Stimulated activated memory B cell treated with anti-CD40 and anti-IgM and Interleukin-4, amounts not matched to agents 10 μg/mL and 1 μg/mL and 100 μg/mL, for 72 hours (primary cell): ENCODE data around the gene PHF2.
A peak's percentile ranks its signal among the peaks of the same experiment; 100 is the strongest.

Source experiments
- ATAC-seq: fragments of 150-1000 bp; cut with Tn5 transposase; 2 replicates; pipeline ENCODE4 v1.10.0; 2021
- H3K27ac Mint-ChIP-seq: one replicate; pipeline ENCODE4 v1.8.0; 2022; ENCODE audit warnings: mild to moderate bottlenecking, mixed read lengths
- H3K27me3 Mint-ChIP-seq: one replicate; pipeline ENCODE4 v1.8.0; 2022; ENCODE audit warnings: mixed read lengths
- H3K36me3 Mint-ChIP-seq: one replicate; pipeline ENCODE4 v1.8.0; 2022; ENCODE audit warnings: mixed read lengths
- H3K4me1 Mint-ChIP-seq: one replicate; pipeline ENCODE4 v1.8.0; 2022; ENCODE audit warnings: mixed read lengths
- H3K4me3 Mint-ChIP-seq: one replicate; pipeline ENCODE4 v1.8.0; 2022; ENCODE audit warnings: mild to moderate bottlenecking, moderate library complexity, mixed read lengths
- H3K9me3 Mint-ChIP-seq: one replicate; pipeline ENCODE4 v1.8.0; 2022; ENCODE audit warnings: mixed read lengths

PHF2 gene

GRCh38 chr9:93558503-93558902 is 17.9 kb upstream of the PHF2 start:
- Mint-ChIP-seq H3K27me3 (no peaks in the 10 kb centered on the region), H3K27ac (peak overlapping the region; percentile 52), H3K4me1 (no peaks in the 10 kb centered on the region), H3K9me3 (no peaks in the 10 kb centered on the region), H3K4me3 (no peak overlapping the region), H3K36me3 (peaks cover 60% of the 10 kb centered on the region)
- no peak for ATAC-seq

GRCh38 chr9:93560991-93561390 is 15.4 kb upstream of the PHF2 start:
- no peak for ATAC-seq
- H3K27me3 Mint-ChIP-seq, result no peaks in the 10 kb centered on the region
- no peak overlapping the region for H3K27ac Mint-ChIP-seq
- H3K36me3 Mint-ChIP-seq, result peaks cover 72% of the 10 kb centered on the region
- H3K4me1 Mint-ChIP-seq, result peaks cover 15% of the 10 kb centered on the region
- no peaks in the 10 kb centered on the region for H3K9me3 Mint-ChIP-seq
- H3K4me3 Mint-ChIP-seq, result no peak overlapping the region

GRCh38 chr9:93562157-93562556 is 14.2 kb upstream of the PHF2 start:
- peaks cover 64% of the 10 kb centered on the region for H3K36me3 Mint-ChIP-seq
- H3K27ac Mint-ChIP-seq, result no peak overlapping the region
- H3K4me3 Mint-ChIP-seq, result no peak overlapping the region
- no peaks in the 10 kb centered on the region for H3K9me3 Mint-ChIP-seq
- H3K4me1 Mint-ChIP-seq, result peaks cover 24% of the 10 kb centered on the region
- H3K27me3 Mint-ChIP-seq, result no peaks in the 10 kb centered on the region
- no peak for ATAC-seq

GRCh38 chr9:93565089-93565488 is 11.3 kb upstream of the PHF2 start:
- H3K27me3 Mint-ChIP-seq, result no peaks in the 10 kb centered on the region
- H3K27ac Mint-ChIP-seq, result peak overlapping the region; percentile 35
- peaks cover 39% of the 10 kb centered on the region for H3K36me3 Mint-ChIP-seq
- peaks cover 40% of the 10 kb centered on the region for H3K4me1 Mint-ChIP-seq
- no peaks in the 10 kb centered on the region for H3K9me3 Mint-ChIP-seq
- no peak overlapping the region for H3K4me3 Mint-ChIP-seq
- ATAC-seq, result no peak

- peak overlapping the region; percentile 93 for H3K27ac Mint-ChIP-seq
Measured at GRCh38 chr9:93566408-93567270, 9.7 kb upstream of the PHF2 start.

GRCh38 chr9:93567271-93567959 is 9.0 kb upstream of the PHF2 start:
- Mint-ChIP-seq H3K4me3 (peak overlapping the region; percentile 91), H3K36me3 (peaks cover 37% of the 10 kb centered on the region), H3K27me3 (no peaks in the 10 kb centered on the region), H3K27ac (peak overlapping the region; percentile 93), H3K9me3 (no peaks in the 10 kb centered on the region), H3K4me1 (peaks cover 45% of the 10 kb centered on the region)
- no peak for ATAC-seq

More at GRCh38 chr9:93566408-93567270, 9.7 kb upstream of the PHF2 start:
- ATAC-seq, result peak; percentile 98
- Mint-ChIP-seq H3K4me3 (peak overlapping the region; percentile 91), H3K27me3 (no peaks in the 10 kb centered on the region), H3K4me1 (peaks cover 45% of the 10 kb centered on the region), H3K9me3 (no peaks in the 10 kb centered on the region), H3K36me3 (peaks cover 45% of the 10 kb centered on the region)

- peaks cover 45% of the 10 kb centered on the region for H3K4me1 Mint-ChIP-seq
- no peak overlapping the region for H3K27ac Mint-ChIP-seq
- H3K9me3 Mint-ChIP-seq, result no peaks in the 10 kb centered on the region
- no peak overlapping the region for H3K4me3 Mint-ChIP-seq
- peaks cover 30% of the 10 kb centered on the region for H3K36me3 Mint-ChIP-seq
- H3K27me3 Mint-ChIP-seq, result no peaks in the 10 kb centered on the region
- no peak for ATAC-seq
Measured at GRCh38 chr9:93568169-93568568, 8.2 kb upstream of the PHF2 start.

- no peak overlapping the region for H3K4me3 Mint-ChIP-seq
- no peaks in the 10 kb centered on the region for H3K27me3 Mint-ChIP-seq
- H3K27ac Mint-ChIP-seq, result no peak overlapping the region
- no peak for ATAC-seq
- H3K4me1 Mint-ChIP-seq, result peaks cover 44% of the 10 kb centered on the region
- peaks cover 15% of the 10 kb centered on the region for H3K36me3 Mint-ChIP-seq
- no peaks in the 10 kb centered on the region for H3K9me3 Mint-ChIP-seq
Measured at GRCh38 chr9:93569621-93570174, 6.7 kb upstream of the PHF2 start.

GRCh38 chr9:93572221-93572620 is 4.2 kb upstream of the PHF2 start:
- Mint-ChIP-seq H3K9me3 (no peaks in the 10 kb centered on the region), H3K27ac (no peak overlapping the region), H3K4me3 (no peak overlapping the region), H3K27me3 (no peaks in the 10 kb centered on the region), H3K4me1 (peaks cover 36% of the 10 kb centered on the region), H3K36me3 (peaks cover 7% of the 10 kb centered on the region)
- no peak for ATAC-seq

- no peaks in the 10 kb centered on the region for H3K9me3 Mint-ChIP-seq
- H3K4me3 Mint-ChIP-seq, result no peak overlapping the region
- no peaks in the 10 kb centered on the region for H3K27me3 Mint-ChIP-seq
- no peak overlapping the region for H3K27ac Mint-ChIP-seq
- no peak for ATAC-seq
- H3K4me1 Mint-ChIP-seq, result peaks cover 35% of the 10 kb centered on the region
- H3K36me3 Mint-ChIP-seq, result peaks cover 7% of the 10 kb centered on the region
Measured at GRCh38 chr9:93572636-93573515, 3.5 kb upstream of the PHF2 start.

GRCh38 chr9:93573516-93573828 is 2.9 kb upstream of the PHF2 start:
- Mint-ChIP-seq H3K36me3 (peaks cover 7% of the 10 kb centered on the region), H3K27ac (no peak overlapping the region), H3K9me3 (no peaks in the 10 kb centered on the region), H3K4me3 (no peak overlapping the region), H3K4me1 (peaks cover 41% of the 10 kb centered on the region), H3K27me3 (no peaks in the 10 kb centered on the region)
- ATAC-seq, result no peak

GRCh38 chr9:93574091-93574899 is 2.1 kb upstream of the PHF2 start:
- H3K27me3 Mint-ChIP-seq, result no peaks in the 10 kb centered on the region
- no peak for ATAC-seq
- H3K4me1 Mint-ChIP-seq, result peaks cover 46% of the 10 kb centered on the region
- no peak overlapping the region for H3K4me3 Mint-ChIP-seq
- H3K9me3 Mint-ChIP-seq, result no peaks in the 10 kb centered on the region
- peak overlapping the region; percentile 91 for H3K27ac Mint-ChIP-seq
- H3K36me3 Mint-ChIP-seq, result peaks cover 7% of the 10 kb centered on the region

- Mint-ChIP-seq H3K9me3 (no peaks in the 10 kb centered on the region), H3K36me3 (peaks cover 7% of the 10 kb centered on the region), H3K27me3 (no peaks in the 10 kb centered on the region), H3K27ac (peak overlapping the region; percentile 91), H3K4me3 (peak overlapping the region; percentile 82), H3K4me1 (peaks cover 49% of the 10 kb centered on the region)
- no peak for ATAC-seq
Measured at GRCh38 chr9:93574900-93575795, 1.2 kb upstream of the PHF2 start.
